B cell (primary cell): ENCODE measurements around the gene YARS1.

Source experiments
- EZH2 ChIP-seq: IDR thresholded peaks from 2 replicates; pipeline ENCODE4 v1.6.1; 2012; ENCODE audit warnings: borderline replicate concordance, low read depth, mild to moderate bottlenecking, moderate library complexity, low read length; ENCODE audit not compliant: insufficient read depth, poor library complexity, severe bottlenecking
- TF ChIP-seq, protein P1 (sequence below): fragments of 200-600 bp; IDR thresholded peaks from one replicate; pipeline ENCODE4 v1.8.0; 2022; ENCODE audit warnings: antibody characterized with exemption, mild to moderate bottlenecking

DNA sequence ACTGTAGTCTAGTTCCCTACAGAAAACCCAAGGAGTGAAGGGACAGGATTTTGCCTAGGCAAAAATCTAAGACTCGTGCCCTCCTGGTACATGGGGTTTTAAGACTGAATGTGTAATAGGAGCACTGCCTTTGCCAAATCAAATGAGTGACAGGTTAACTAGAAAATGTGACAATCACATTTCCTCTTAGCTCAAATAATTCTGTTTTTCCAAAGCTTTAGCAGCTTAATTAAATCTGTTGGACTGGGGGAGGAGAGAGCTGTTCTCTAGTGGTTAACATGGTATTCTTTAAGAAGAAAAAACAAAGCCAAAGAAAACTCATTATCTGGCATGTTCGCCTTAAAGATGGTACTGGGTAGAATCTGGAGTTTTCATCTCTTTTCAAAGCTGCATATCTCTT, 41.0 kb upstream of the YARS1 start:
- TF ChIP-seq, protein P1, sequence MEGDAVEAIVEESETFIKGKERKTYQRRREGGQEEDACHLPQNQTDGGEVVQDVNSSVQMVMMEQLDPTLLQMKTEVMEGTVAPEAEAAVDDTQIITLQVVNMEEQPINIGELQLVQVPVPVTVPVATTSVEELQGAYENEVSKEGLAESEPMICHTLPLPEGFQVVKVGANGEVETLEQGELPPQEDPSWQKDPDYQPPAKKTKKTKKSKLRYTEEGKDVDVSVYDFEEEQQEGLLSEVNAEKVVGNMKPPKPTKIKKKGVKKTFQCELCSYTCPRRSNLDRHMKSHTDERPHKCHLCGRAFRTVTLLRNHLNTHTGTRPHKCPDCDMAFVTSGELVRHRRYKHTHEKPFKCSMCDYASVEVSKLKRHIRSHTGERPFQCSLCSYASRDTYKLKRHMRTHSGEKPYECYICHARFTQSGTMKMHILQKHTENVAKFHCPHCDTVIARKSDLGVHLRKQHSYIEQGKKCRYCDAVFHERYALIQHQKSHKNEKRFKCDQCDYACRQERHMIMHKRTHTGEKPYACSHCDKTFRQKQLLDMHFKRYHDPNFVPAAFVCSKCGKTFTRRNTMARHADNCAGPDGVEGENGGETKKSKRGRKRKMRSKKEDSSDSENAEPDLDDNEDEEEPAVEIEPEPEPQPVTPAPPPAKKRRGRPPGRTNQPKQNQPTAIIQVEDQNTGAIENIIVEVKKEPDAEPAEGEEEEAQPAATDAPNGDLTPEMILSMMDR = no peak
- TF ChIP-seq EZH2 = no peak
